Glutamatergic neuron (in vitro differentiated cells): Measurements from ENCODE around the gene BRD4. TPM values are rescaled to one million over a fixed set of nuclear protein-coding genes. Genes with fewer than 3 reads are reported as not detected.
A peak's percentile ranks its signal among the peaks of the same experiment; 100 is the strongest.

ENCODE experiments used
- DNase-seq: peaks from one replicate; pipeline ENCODE4 v3.0.0; 2022
- H3K27ac Mint-ChIP-seq: one replicate; pipeline ENCODE4 v1.8.0; 2020; ENCODE audit warnings: mild to moderate bottlenecking, mixed read lengths, inconsistent platforms; ENCODE audit not compliant: unreplicated experiment
- H3K27me3 Mint-ChIP-seq: one replicate; pipeline ENCODE4 v1.8.0; 2020; ENCODE audit warnings: mild to moderate bottlenecking, moderate library complexity, mixed read lengths, inconsistent platforms; ENCODE audit not compliant: unreplicated experiment
- H3K36me3 Mint-ChIP-seq: one replicate; pipeline ENCODE4 v1.8.0; 2020; ENCODE audit warnings: mild to moderate bottlenecking, mixed read lengths, inconsistent platforms; ENCODE audit not compliant: unreplicated experiment
- H3K4me1 Mint-ChIP-seq: one replicate; pipeline ENCODE4 v1.8.0; 2020; ENCODE audit warnings: mild to moderate bottlenecking, low read depth, mixed read lengths, inconsistent platforms; ENCODE audit not compliant: unreplicated experiment
- H3K4me3 Mint-ChIP-seq: one replicate; pipeline ENCODE4 v1.8.0; 2020; ENCODE audit warnings: mild to moderate bottlenecking, mixed read lengths, inconsistent platforms; ENCODE audit not compliant: unreplicated experiment
- H3K9me3 Mint-ChIP-seq: one replicate; pipeline ENCODE4 v1.8.0; 2020; ENCODE audit warnings: mild to moderate bottlenecking, moderate library complexity, mixed read lengths, inconsistent platforms; ENCODE audit not compliant: unreplicated experiment
- total RNA-seq: library from RNA; stranded (reverse); fragmentation: NEBNext Ultra II Directional; extraction: Animal tissue kit (Norgen Biotek cat#: 25700); gene quantifications from one replicate; pipeline ENCODE4 v1.2.1, GENCODE V29; 2021; ENCODE audit not compliant: unreplicated experiment
- TF ChIP-seq, protein P1 (sequence below): fragments of 200-600 bp; sonication (generic); IDR thresholded peaks from one replicate; pipeline ENCODE4 v1.5.0; 2021; ENCODE audit not compliant: partially characterized antibody, unreplicated experiment

BRD4 gene
- total RNA-seq, 1 donor from 2014 or later = 162 TPM

- Mint-ChIP-seq H3K4me3 (no peak overlapping the region), H3K27ac (no peak overlapping the region), H3K36me3 (no peaks in the 10 kb centered on the region), H3K9me3 (peaks cover 10% of the 10 kb centered on the region), H3K27me3 (peaks cover 5% of the 10 kb centered on the region), H3K4me1 (peaks cover 38% of the 10 kb centered on the region)
- no peak for DNase-seq
- TF ChIP-seq, protein P1, sequence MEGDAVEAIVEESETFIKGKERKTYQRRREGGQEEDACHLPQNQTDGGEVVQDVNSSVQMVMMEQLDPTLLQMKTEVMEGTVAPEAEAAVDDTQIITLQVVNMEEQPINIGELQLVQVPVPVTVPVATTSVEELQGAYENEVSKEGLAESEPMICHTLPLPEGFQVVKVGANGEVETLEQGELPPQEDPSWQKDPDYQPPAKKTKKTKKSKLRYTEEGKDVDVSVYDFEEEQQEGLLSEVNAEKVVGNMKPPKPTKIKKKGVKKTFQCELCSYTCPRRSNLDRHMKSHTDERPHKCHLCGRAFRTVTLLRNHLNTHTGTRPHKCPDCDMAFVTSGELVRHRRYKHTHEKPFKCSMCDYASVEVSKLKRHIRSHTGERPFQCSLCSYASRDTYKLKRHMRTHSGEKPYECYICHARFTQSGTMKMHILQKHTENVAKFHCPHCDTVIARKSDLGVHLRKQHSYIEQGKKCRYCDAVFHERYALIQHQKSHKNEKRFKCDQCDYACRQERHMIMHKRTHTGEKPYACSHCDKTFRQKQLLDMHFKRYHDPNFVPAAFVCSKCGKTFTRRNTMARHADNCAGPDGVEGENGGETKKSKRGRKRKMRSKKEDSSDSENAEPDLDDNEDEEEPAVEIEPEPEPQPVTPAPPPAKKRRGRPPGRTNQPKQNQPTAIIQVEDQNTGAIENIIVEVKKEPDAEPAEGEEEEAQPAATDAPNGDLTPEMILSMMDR = no peak
Observed at GRCh38 chr19:15313649-15314279, 18.6 kb downstream of the BRD4 start.

DNA sequence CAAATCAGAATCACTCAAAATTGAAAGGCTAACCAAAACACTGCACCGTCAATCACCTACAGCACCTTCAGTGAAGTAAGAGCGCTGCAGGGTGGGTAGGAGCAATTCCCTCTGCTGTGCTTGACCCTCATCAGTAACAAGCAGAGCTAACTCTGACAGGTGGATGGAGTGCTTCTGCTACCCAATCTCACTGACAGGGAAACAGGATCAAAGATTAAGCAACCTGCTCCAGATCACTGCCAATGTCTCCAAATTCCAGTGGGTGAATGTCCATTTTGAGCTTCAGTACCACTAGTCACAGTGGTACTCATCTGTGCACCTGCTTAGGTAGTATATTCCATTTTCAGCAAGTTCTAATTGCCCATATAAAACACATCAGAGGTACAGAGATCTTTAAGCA lies 25.2 kb downstream of the BRD4 start:
- Mint-ChIP-seq H3K4me1 (peaks cover 28% of the 10 kb centered on the region), H3K36me3 (peaks cover 10% of the 10 kb centered on the region), H3K9me3 (peaks cover 8% of the 10 kb centered on the region), H3K27me3 (peaks cover 6% of the 10 kb centered on the region), H3K27ac (no peak overlapping the region), H3K4me3 (no peak overlapping the region)
- no peak for DNase-seq
- TF ChIP-seq, protein P1 = no peak

- no peak overlapping the region for H3K4me3 Mint-ChIP-seq
- H3K36me3 Mint-ChIP-seq = peaks cover 10% of the 10 kb centered on the region
- no peak overlapping the region for H3K27ac Mint-ChIP-seq
- peaks cover 4% of the 10 kb centered on the region for H3K27me3 Mint-ChIP-seq
- H3K9me3 Mint-ChIP-seq = peaks cover 10% of the 10 kb centered on the region
- TF ChIP-seq, protein P1 = no peak
- no peak for DNase-seq
- H3K4me1 Mint-ChIP-seq = peaks cover 28% of the 10 kb centered on the region
Observed at GRCh38 chr19:15305582-15306334, 26.6 kb downstream of the BRD4 start.

- Mint-ChIP-seq H3K36me3 (peaks cover 10% of the 10 kb centered on the region), H3K4me3 (peak overlapping the region; percentile 52), H3K4me1 (peaks cover 23% of the 10 kb centered on the region), H3K27ac (peak overlapping the region; percentile 17), H3K27me3 (peaks cover 4% of the 10 kb centered on the region), H3K9me3 (peaks cover 8% of the 10 kb centered on the region)
- DNase-seq = no peak
- TF ChIP-seq, protein P1 = no peak
Observed at GRCh38 chr19:15304140-15304705, 28.1 kb downstream of the BRD4 start.
